Cardiac fibroblast (primary cell): ENCODE results near the gene GLRX3.

ENCODE experiments used
- DNase-seq, 2 donors: peaks; one replicate each; pipeline versions ENCODE4 v3.0.0 to v3.0.0-alpha.2; 2010; ENCODE audit warnings: low read depth in 2 of 2
- H3K4me3 ChIP-seq, 2 donors: replicated peaks in 1 of 2; 1 replicate in 1 of 2; 2 replicates in 1 of 2; pipeline ENCODE4 v1.5.1; 2011; ENCODE audit warnings: low read depth in 2 of 2, low read length in 2 of 2, mild to moderate bottlenecking in 2 of 2, moderate library complexity in 1 of 2
- CTCF ChIP-seq: IDR thresholded peaks from one replicate; pipeline ENCODE4 v1.5.1; 2011; ENCODE audit warnings: low read depth, mild to moderate bottlenecking, low read length, inconsistent platforms

The GLRX3 gene

GRCh38 chr10:130226012-130226411 is 89.8 kb downstream of the GLRX3 start:
- DNase-seq, result no peak
- TF ChIP-seq CTCF, result no peak
- H3K4me3 ChIP-seq, result no peak overlapping the region

- TF ChIP-seq CTCF, result no peak
- no peak for DNase-seq
- no peak overlapping the region for H3K4me3 ChIP-seq
Observed at GRCh38 chr10:130227883-130228282, 91.7 kb downstream of the GLRX3 start.
